Right lobe of liver (tissue), 4 donors: ENCODE measurements around the gene MAPK8IP3.

Experiments used
- CTCF ChIP-seq, 4 donors: fragments of 200-600 bp in 3 of 4; fragments of 450-650 bp in 1 of 4; IDR thresholded peaks; one replicate each; pipeline versions ENCODE4 v1.5.1 to v1.8.0; 2016 to 2022; ENCODE audit warnings: antibody characterized with exemption in 4 of 4, mild to moderate bottlenecking in 2 of 4
- POLR2A ChIP-seq: fragments of 450-650 bp; IDR thresholded peaks from one replicate; pipeline ENCODE4 v1.6.1; 2017; ENCODE audit warnings: antibody characterized with exemption, mild to moderate bottlenecking
- donor health status: DM: no; HTN: no; CAD: no.
- donor health status: DM: no; HTN: no; CAD: no.
- donor health status: DM: no; HTN: yes; CAD: no.

GRCh38 chr16:1764971-1765370 lies 59.0 kb downstream of the MAPK8IP3 start:
- TF ChIP-seq CTCF (IDR thresholded peaks at IDR 0.05) (no peak), POLR2A (no peak)
